GM23248 (cell line): Measurements from ENCODE around the gene ARCN1. TPM values are rescaled to one million over a fixed set of nuclear protein-coding genes. Genes with fewer than 3 reads are reported as not detected.

ENCODE experiments used
- DNase-seq: peaks from one replicate; pipeline ENCODE4 v3.0.0-alpha.2; 2015
- H2AFZ ChIP-seq: fragments of 200-600 bp; sonication (generic); 2 replicates; pipeline ENCODE4 v1.6.1; 2016; ENCODE audit warnings: antibody characterized with exemption
- H3F3A ChIP-seq: fragments of 200-600 bp; sonication (generic); 2 replicates; pipeline ENCODE4 v1.6.1; 2016; ENCODE audit warnings: mild to moderate bottlenecking, antibody characterized with exemption, mixed run types; ENCODE audit not compliant: insufficient read depth
- H3K27ac ChIP-seq: fragments of 200-600 bp; sonication (generic); 2 replicates; pipeline ENCODE4 v1.5.1; 2016; ENCODE audit warnings: mild to moderate bottlenecking
- H3K27me3 ChIP-seq: fragments of 200-600 bp; sonication (generic); replicated peaks from 2 replicates; pipeline ENCODE4 v1.6.1; 2016; ENCODE audit warnings: mild to moderate bottlenecking; ENCODE audit not compliant: insufficient read depth
- H3K36me3 ChIP-seq: fragments of 200-600 bp; sonication (generic); 2 replicates; pipeline ENCODE4 v1.6.1; 2016; ENCODE audit warnings: low read depth, mild to moderate bottlenecking
- H3K4me1 ChIP-seq: fragments of 200-600 bp; sonication (generic); 2 replicates; pipeline ENCODE4 v1.6.1; 2016; ENCODE audit warnings: mild to moderate bottlenecking; ENCODE audit not compliant: insufficient read depth
- H3K4me2 ChIP-seq: fragments of 200-600 bp; sonication (generic); one replicate; pipeline ENCODE4 v1.6.1; 2016; ENCODE audit warnings: mild to moderate bottlenecking; ENCODE audit not compliant: unreplicated experiment
- H3K4me3 ChIP-seq: fragments of 200-600 bp; sonication (generic); 2 replicates; pipeline ENCODE4 v1.5.1; 2016; ENCODE audit warnings: mild to moderate bottlenecking
- H3K79me2 ChIP-seq: fragments of 200-600 bp; sonication (generic); 2 replicates; pipeline ENCODE4 v1.6.1; 2016; ENCODE audit warnings: mild to moderate bottlenecking; ENCODE audit not compliant: insufficient read depth
- H3K9ac ChIP-seq: fragments of 200-600 bp; sonication (generic); 2 replicates; pipeline ENCODE4 v1.6.1; 2016; ENCODE audit warnings: mild to moderate bottlenecking
- H3K9me2 ChIP-seq: fragments of 200-600 bp; sonication (generic); 2 replicates; pipeline ENCODE4 v1.6.1; 2016; ENCODE audit warnings: mixed run types, mild to moderate bottlenecking, moderate library complexity; ENCODE audit not compliant: insufficient read depth
- H3K9me3 ChIP-seq: fragments of 200-600 bp; sonication (generic); one replicate; pipeline ENCODE4 v1.6.1; 2017; ENCODE audit warnings: low read depth
- H4K20me1 ChIP-seq: fragments of 200-600 bp; sonication (generic); 2 replicates; pipeline ENCODE4 v1.6.0; 2016; ENCODE audit not compliant: insufficient read depth
- EZH2 ChIP-seq: fragments of 200-600 bp; sonication (generic); IDR thresholded peaks from 2 replicates; pipeline ENCODE4 v1.6.1; 2018; ENCODE audit warnings: antibody characterized with exemption, mild to moderate bottlenecking; ENCODE audit not compliant: insufficient read depth, poor library complexity, severe bottlenecking
- EZH2phosphoT487 ChIP-seq: fragments of 200-600 bp; sonication (generic); IDR thresholded peaks from 2 replicates; pipeline ENCODE4 v1.6.1; 2018; ENCODE audit warnings: antibody characterized with exemption, moderate library complexity, mild to moderate bottlenecking, low read depth; ENCODE audit not compliant: insufficient read depth
- WGBS, 2 experiments: methylation state at CpG; one replicate each; pipeline ENCODE4 v1.1.6; 2015 to 2017; ENCODE audit warnings: low lambda C conversion rate in 2 of 2, low coverage in 1 of 2; ENCODE audit errors: missing lambda C conversion rate in 2 of 2; 5-methylcytosine and 5-hydroxymethylcytosine counted together
- in situ Hi-C: fragments of 300-500 bp; cut with MboI; formaldehyde crosslinking; loops from 2 replicates; pipeline ENCODE4 v1.15.0; 2020
- polyA plus RNA-seq: library from polyadenylated mRNA; unstranded; fragments of >200 nt; fragmentation: Nextera tagmentation; extraction: Ambion mirVana; gene quantifications from 2 replicates; pipeline ENCODE4 v1.2.1, GENCODE V29; 2016
- total RNA-seq: library from RNA; depleted of rRNA; stranded (reverse); fragments of >200 nt; shearing (Covaris generic); gene quantifications from 2 replicates; pipeline ENCODE4 v1.2.3, GENCODE V29; 2014

The ARCN1 gene
- total and polyA plus RNA-seq, 2 experiments from 2014 or later, result 187 to 190 TPM

GRCh38 chr11:118632577-118633318, 60.5 kb downstream of the ARCN1 start:
- Histone ChIP-seq H3K9ac (no peak overlapping the region), H3K4me3 (no peak overlapping the region), H3K79me2 (peaks cover 86% of the 10 kb centered on the region), H3K36me3 (peaks cover 41% of the 10 kb centered on the region; the same call in 1 of the 2 replicates), H3F3A (peaks cover 57% of the 10 kb centered on the region), H4K20me1 (no peaks in the 10 kb centered on the region), H3K27me3 (no peaks in the 10 kb centered on the region), H2AFZ (no peak overlapping the region), H3K27ac (peak overlapping the region; percentile 78), H3K9me3 (no peaks in the 10 kb centered on the region), H3K9me2 (no peaks in the 10 kb centered on the region), H3K4me1 (peaks cover 26% of the 10 kb centered on the region), H3K4me2 (no peak overlapping the region)
- 69 to 70% methylated on average over 9 of the region's 9 CpGs for WGBS, 2 experiments
- DNase-seq, result no peak
- in situ Hi-C loops, result no loop called here
- TF ChIP-seq EZH2phosphoT487, result no peak
- TF ChIP-seq EZH2, result no peak

GRCh38 chr11:118633319-118633690, 61.1 kb downstream of the ARCN1 start:
- no peaks in the 10 kb centered on the region for H3K9me2 ChIP-seq
- peaks cover 26% of the 10 kb centered on the region for H3K4me1 ChIP-seq
- H3K4me3 ChIP-seq, result no peak overlapping the region
- DNase-seq, result peak; percentile 53
- peak overlapping the region; percentile 78 for H3K27ac ChIP-seq
- WGBS, 2 experiments, result 56 to 75% methylated on average over 1 of the region's 1 CpG
- H3K79me2 ChIP-seq, result peaks cover 86% of the 10 kb centered on the region
- TF ChIP-seq EZH2phosphoT487 (no peak), EZH2 (no peak)
- no peak overlapping the region for H2AFZ ChIP-seq
- in situ Hi-C loops, result no loop called here
- H3F3A ChIP-seq, result peaks cover 61% of the 10 kb centered on the region
- no peaks in the 10 kb centered on the region for H3K9me3 ChIP-seq
- peak overlapping the region; percentile 7 for H3K4me2 ChIP-seq
- peak overlapping the region; percentile 55 for H3K9ac ChIP-seq
- no peaks in the 10 kb centered on the region for H4K20me1 ChIP-seq
- H3K27me3 ChIP-seq, result no peaks in the 10 kb centered on the region
- H3K36me3 ChIP-seq, result peaks cover 41% of the 10 kb centered on the region

GRCh38 chr11:118633979-118634378, 61.8 kb downstream of the ARCN1 start:
- Histone ChIP-seq H3K4me3 (no peak overlapping the region), H3K9me3 (no peaks in the 10 kb centered on the region), H3K27ac (peak overlapping the region; percentile 78), H3K79me2 (peaks cover 86% of the 10 kb centered on the region), H3K36me3 (peaks cover 35% of the 10 kb centered on the region), H3K27me3 (no peaks in the 10 kb centered on the region), H3K4me1 (peaks cover 22% of the 10 kb centered on the region), H2AFZ (no peak overlapping the region), H3K4me2 (peak overlapping the region; percentile 43), H3K9ac (peak overlapping the region; percentile 66), H3K9me2 (no peaks in the 10 kb centered on the region), H3F3A (peaks cover 54% of the 10 kb centered on the region), H4K20me1 (no peaks in the 10 kb centered on the region)
- TF ChIP-seq EZH2phosphoT487 (no peak), EZH2 (no peak)
- peak; percentile 81 for DNase-seq
- 0 to 13% methylated on average over 3 to 4 of the region's 4 CpGs for WGBS, 2 experiments
- in situ Hi-C loops, result no loop called here

GRCh38 chr11:118634431-118635236, 62.4 kb downstream of the ARCN1 start:
- H3K79me2 ChIP-seq, result peaks cover 84% of the 10 kb centered on the region
- DNase-seq, result peak; percentile 56
- H3F3A ChIP-seq, result peaks cover 54% of the 10 kb centered on the region
- peaks cover 17% of the 10 kb centered on the region for H3K4me1 ChIP-seq
- 39 to 41% methylated on average over 25 to 41 of the region's 41 CpGs for WGBS, 2 experiments
- TF ChIP-seq EZH2phosphoT487 (no peak), EZH2 (no peak)
- no peak overlapping the region for H3K4me3 ChIP-seq
- H3K36me3 ChIP-seq, result peaks cover 33% of the 10 kb centered on the region
- no peaks in the 10 kb centered on the region for H3K9me3 ChIP-seq
- peak overlapping the region; percentile 78 for H3K27ac ChIP-seq
- H3K4me2 ChIP-seq, result peak overlapping the region; percentile 43
- peak overlapping the region; percentile 66 for H3K9ac ChIP-seq
- H3K27me3 ChIP-seq, result no peaks in the 10 kb centered on the region
- H3K9me2 ChIP-seq, result no peaks in the 10 kb centered on the region
- no peaks in the 10 kb centered on the region for H4K20me1 ChIP-seq
- no peak overlapping the region for H2AFZ ChIP-seq
- in situ Hi-C loops, result no loop called here
